Fibroblast of lung (primary cell): ENCODE results near the gene OXTR. TPM values are rescaled to one million over a fixed set of nuclear protein-coding genes. Genes with fewer than 3 reads are reported as not detected.

ENCODE experiments used
- DNase-seq, 2 donors: peaks; one replicate each; pipeline versions ENCODE4 v3.0.0 to v3.0.0-alpha.2; 2010; ENCODE audit warnings: low read depth in 2 of 2
- H2AFZ ChIP-seq: 2 replicates; pipeline ENCODE4 v1.5.1; 2012; ENCODE audit warnings: low read length, control low read depth, inconsistent platforms
- H3K27ac ChIP-seq: 2 replicates; pipeline ENCODE4 v1.5.1; 2011; ENCODE audit warnings: low read length, control low read depth; ENCODE audit not compliant: insufficient read depth
- H3K27me3 ChIP-seq: 2 replicates; pipeline ENCODE4 v1.5.1; 2011; ENCODE audit warnings: mild to moderate bottlenecking, low read length; ENCODE audit not compliant: control insufficient read depth, insufficient read depth
- H3K36me3 ChIP-seq: 2 replicates; pipeline ENCODE4 v1.5.1; 2011; ENCODE audit warnings: low read length; ENCODE audit not compliant: control insufficient read depth, insufficient read depth
- H3K4me1 ChIP-seq: 2 replicates; pipeline ENCODE4 v1.5.1; 2011; ENCODE audit warnings: low read length; ENCODE audit not compliant: control insufficient read depth, insufficient read depth; ENCODE audit errors: extremely low read depth
- H3K4me2 ChIP-seq: 2 replicates; pipeline ENCODE4 v1.5.1; 2011; ENCODE audit warnings: low read length, control low read depth; ENCODE audit not compliant: insufficient read depth; ENCODE audit errors: extremely low read depth
- H3K4me3 ChIP-seq, 4 experiments: fragments of 200-600 bp in 1 of 4; sonication (generic) in 1 of 4; replicated peaks in 1 of 4; 2 replicates each; pipeline ENCODE4 v1.5.1; 2011 to 2016; ENCODE audit warnings: low read length in 4 of 4, low read depth in 3 of 4, mild to moderate bottlenecking in 3 of 4, control low read depth in 2 of 4, inconsistent platforms in 1 of 4, mixed read lengths in 1 of 4; ENCODE audit not compliant: insufficient read depth in 1 of 4; ENCODE audit errors: control extremely low read depth in 1 of 4
- H3K79me2 ChIP-seq: 2 replicates; pipeline ENCODE4 v1.5.1; 2012; ENCODE audit warnings: mild to moderate bottlenecking, low read length, inconsistent platforms; ENCODE audit not compliant: control insufficient read depth, insufficient read depth
- H3K9ac ChIP-seq: 2 replicates; pipeline ENCODE4 v1.5.1; 2011; ENCODE audit warnings: mild to moderate bottlenecking, low read length, control low read depth; ENCODE audit not compliant: insufficient read depth
- H3K9me3 ChIP-seq: 2 replicates; pipeline ENCODE4 v1.5.1; 2012; ENCODE audit warnings: low read depth, low read length; ENCODE audit not compliant: control insufficient read depth, insufficient read depth
- H4K20me1 ChIP-seq: 2 replicates; pipeline ENCODE4 v1.5.1; 2011; ENCODE audit warnings: low read length; ENCODE audit not compliant: control insufficient read depth, insufficient read depth; ENCODE audit errors: extremely low read depth
- EZH2 ChIP-seq: IDR thresholded peaks from 2 replicates; pipeline ENCODE4 v1.5.1; 2012; ENCODE audit warnings: low read length, control low read depth, mild to moderate bottlenecking; ENCODE audit errors: missing control alignments
- polyA plus RNA-seq, 2 donors: library from polyadenylated mRNA; depleted of rRNA in 1 of 2; stranded (reverse) in 1 of 2; unstranded in 1 of 2; fragments of >200 nt; gene quantifications; 2 replicates each; pipeline ENCODE4 v1.2.1, GENCODE V29; 2011 to 2012; ENCODE audit warnings: missing spikeins in 1 of 2
- total RNA-seq: library from RNA; depleted of rRNA; stranded (reverse); fragments of >200 nt; gene quantifications from 2 replicates; pipeline ENCODE4 v1.2.1, GENCODE V29; 2014
- TF ChIP-seq, protein P1 (sequence below), 2 donors: IDR thresholded peaks in 1 of 2; conservative IDR thresholded peaks in 1 of 2; 1 replicate in 1 of 2; 2 replicates in 1 of 2; pipeline ENCODE4 v1.5.1; 2011 to 2012; ENCODE audit warnings: low read length in 2 of 2, control low read depth in 1 of 2, inconsistent platforms in 1 of 2, low read depth in 1 of 2, mild to moderate bottlenecking in 1 of 2

The OXTR gene
- total and polyA plus RNA-seq, 2 donors (not counting 1 experiment from before 2014, with no cell fraction given): 3.6 to 47.2 TPM

GRCh38 chr3:8730656-8731055 lies 38.8 kb downstream of the OXTR start:
- no peak for TF ChIP-seq EZH2
- TF ChIP-seq, protein P1, sequence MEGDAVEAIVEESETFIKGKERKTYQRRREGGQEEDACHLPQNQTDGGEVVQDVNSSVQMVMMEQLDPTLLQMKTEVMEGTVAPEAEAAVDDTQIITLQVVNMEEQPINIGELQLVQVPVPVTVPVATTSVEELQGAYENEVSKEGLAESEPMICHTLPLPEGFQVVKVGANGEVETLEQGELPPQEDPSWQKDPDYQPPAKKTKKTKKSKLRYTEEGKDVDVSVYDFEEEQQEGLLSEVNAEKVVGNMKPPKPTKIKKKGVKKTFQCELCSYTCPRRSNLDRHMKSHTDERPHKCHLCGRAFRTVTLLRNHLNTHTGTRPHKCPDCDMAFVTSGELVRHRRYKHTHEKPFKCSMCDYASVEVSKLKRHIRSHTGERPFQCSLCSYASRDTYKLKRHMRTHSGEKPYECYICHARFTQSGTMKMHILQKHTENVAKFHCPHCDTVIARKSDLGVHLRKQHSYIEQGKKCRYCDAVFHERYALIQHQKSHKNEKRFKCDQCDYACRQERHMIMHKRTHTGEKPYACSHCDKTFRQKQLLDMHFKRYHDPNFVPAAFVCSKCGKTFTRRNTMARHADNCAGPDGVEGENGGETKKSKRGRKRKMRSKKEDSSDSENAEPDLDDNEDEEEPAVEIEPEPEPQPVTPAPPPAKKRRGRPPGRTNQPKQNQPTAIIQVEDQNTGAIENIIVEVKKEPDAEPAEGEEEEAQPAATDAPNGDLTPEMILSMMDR (conservative IDR thresholded peaks at IDR 0.05 in 1 of 2, IDR thresholded peaks at IDR 0.05 in 1 of 2; ENCODE audit: low read depth in 1 of 2, low read length in 2 of 2): no peak
- Histone ChIP-seq H3K9ac (no peak overlapping the region), H3K79me2 (no peaks in the 10 kb centered on the region), H4K20me1 (no peaks in the 10 kb centered on the region), H3K36me3 (no peaks in the 10 kb centered on the region), H2AFZ (no peak overlapping the region), H3K4me1 (no peaks in the 10 kb centered on the region), H3K9me3 (no peaks in the 10 kb centered on the region), H3K4me2 (no peak overlapping the region), H3K4me3 (no peak overlapping the region), H3K27ac (no peak overlapping the region), H3K27me3 (no peaks in the 10 kb centered on the region)
- peak; percentile 42 to 46 for DNase-seq

- H2AFZ ChIP-seq: no peak overlapping the region
- H3K27me3 ChIP-seq: no peaks in the 10 kb centered on the region
- H3K9me3 ChIP-seq: no peaks in the 10 kb centered on the region
- no peaks in the 10 kb centered on the region for H3K36me3 ChIP-seq
- no peaks in the 10 kb centered on the region for H3K79me2 ChIP-seq
- no peaks in the 10 kb centered on the region for H3K4me1 ChIP-seq
- no peaks in the 10 kb centered on the region for H4K20me1 ChIP-seq
- H3K4me2 ChIP-seq: no peak overlapping the region
- TF ChIP-seq, protein P1 (conservative IDR thresholded peaks at IDR 0.05 in 1 of 2, IDR thresholded peaks at IDR 0.05 in 1 of 2; ENCODE audit: low read depth in 1 of 2, low read length in 2 of 2): no peak
- no peak for TF ChIP-seq EZH2
- H3K27ac ChIP-seq: no peak overlapping the region
- no peak overlapping the region for H3K4me3 ChIP-seq
- DNase-seq: no peak
- no peak overlapping the region for H3K9ac ChIP-seq
Measured at GRCh38 chr3:8729479-8729878, 39.9 kb downstream of the OXTR start.

DNA sequence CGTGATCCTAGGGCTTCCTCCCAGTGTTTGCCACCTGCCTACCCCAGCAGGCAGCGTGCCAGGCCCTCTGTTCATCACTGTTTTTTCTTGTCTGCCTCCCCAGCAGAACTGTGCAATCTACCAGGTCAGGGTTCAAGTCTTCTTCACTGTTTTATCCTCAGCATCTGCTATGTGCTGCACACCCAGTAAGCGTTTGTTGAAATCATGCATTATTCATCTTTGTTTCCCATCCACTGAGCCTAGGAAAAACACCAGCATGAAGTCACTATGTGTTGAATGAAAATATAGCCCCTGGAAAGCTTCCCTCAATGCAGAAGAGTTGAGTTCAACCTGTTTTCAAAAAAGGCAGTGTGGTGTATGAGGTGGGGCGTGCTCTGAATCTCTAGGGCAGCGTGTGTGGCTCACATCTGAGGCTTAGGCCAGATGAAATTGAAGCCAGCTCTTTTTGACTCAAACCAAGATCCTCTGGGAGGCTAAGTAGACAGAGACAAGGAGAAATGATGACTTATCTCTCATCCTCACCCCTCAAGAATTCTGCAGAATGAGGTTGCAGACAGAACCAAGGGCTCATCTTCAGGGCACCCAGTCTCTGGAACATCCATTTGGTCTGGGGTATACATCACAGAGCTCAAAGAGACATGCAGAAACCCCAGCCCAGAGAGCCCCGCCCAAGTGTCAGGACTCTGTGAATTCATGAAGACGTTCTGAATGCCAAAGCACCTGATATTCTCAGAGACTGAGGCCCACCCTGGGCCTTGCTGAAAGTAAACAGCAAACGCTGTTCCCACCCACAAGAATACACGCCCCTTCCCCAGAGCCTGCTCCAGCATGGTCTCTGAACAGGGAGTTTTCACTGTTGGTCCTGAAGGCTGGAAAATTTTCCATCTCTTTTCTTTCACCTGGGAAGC lies 41.6 kb downstream of the OXTR start:
- no peak for DNase-seq
- Histone ChIP-seq H3K9me3 (no peaks in the 10 kb centered on the region), H2AFZ (no peak overlapping the region), H3K27ac (no peak overlapping the region), H3K4me1 (no peaks in the 10 kb centered on the region), H3K36me3 (no peaks in the 10 kb centered on the region), H3K79me2 (no peaks in the 10 kb centered on the region), H3K4me2 (no peak overlapping the region), H4K20me1 (no peaks in the 10 kb centered on the region), H3K4me3 (no peak overlapping the region), H3K27me3 (no peaks in the 10 kb centered on the region), H3K9ac (no peak overlapping the region)
- TF ChIP-seq, protein P1 (conservative IDR thresholded peaks at IDR 0.05 in 1 of 2, IDR thresholded peaks at IDR 0.05 in 1 of 2; ENCODE audit: low read depth in 1 of 2, low read length in 2 of 2): no peak
- no peak for TF ChIP-seq EZH2
